Right renal pelvis (tissue), 4 donors: Measurements from ENCODE around the gene CACNA1B. TPM values are rescaled to one million over a fixed set of nuclear protein-coding genes. Genes with fewer than 3 reads are reported as not detected.
A peak's percentile ranks its signal among the peaks of the same experiment; 100 is the strongest.
"Not testable (repeated sequence)": the region's sequence is repeated elsewhere in the genome, so short reads cannot be mapped to it uniquely, and the experiment has no call there.

ENCODE experiments used
- DNase-seq, 4 donors: peaks; one replicate each; pipeline ENCODE4 v3.0.0-alpha.2; 2013; ENCODE audit warnings: low read depth in 4 of 4, low spot score in 3 of 4, missing footprints in 1 of 4
- polyA plus RNA-seq, 4 donors: library from polyadenylated mRNA; unstranded; fragments of 120-200 nt; gene quantifications; one replicate each; pipeline ENCODE4 v1.2.1, GENCODE V29; 2013; ENCODE audit not compliant: insufficient read length in 4 of 4

CACNA1B gene
- under 1 TPM; 0.12 to 0.39 (median 0.24) TPM for polyA plus RNA-seq

DNA sequence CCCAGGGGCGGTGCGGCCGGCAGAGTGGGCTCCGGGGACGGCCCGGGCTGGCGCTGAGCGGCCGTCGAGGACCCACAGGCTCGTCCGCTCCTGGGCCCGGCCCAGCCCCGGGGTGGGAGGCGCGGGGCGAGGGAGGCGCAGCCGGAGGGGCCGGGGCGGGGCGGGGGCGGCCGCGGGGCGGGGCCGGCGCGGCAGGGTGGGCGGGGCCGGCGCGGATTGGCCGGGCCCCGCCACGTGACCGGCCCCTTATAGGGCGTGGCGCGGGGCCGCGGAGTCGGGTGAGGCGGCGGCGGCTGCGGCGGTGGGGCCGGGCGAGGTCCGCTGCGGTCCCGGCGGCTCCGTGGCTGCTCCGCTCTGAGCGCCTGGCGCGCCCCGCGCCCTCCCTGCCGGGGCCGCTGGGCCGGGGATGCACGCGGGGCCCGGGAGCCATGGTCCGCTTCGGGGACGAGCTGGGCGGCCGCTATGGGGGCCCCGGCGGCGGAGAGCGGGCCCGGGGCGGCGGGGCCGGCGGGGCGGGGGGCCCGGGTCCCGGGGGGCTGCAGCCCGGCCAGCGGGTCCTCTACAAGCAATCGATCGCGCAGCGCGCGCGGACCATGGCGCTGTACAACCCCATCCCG is at the start of gene CACNA1B:
Gene CACNA1B (plus strand): TSS at position 277 of the 617 bp plus-strand sequence. CDS start 152 bp downstream, at position 429.
- not testable (repeated sequence) for DNase-seq

DNA sequence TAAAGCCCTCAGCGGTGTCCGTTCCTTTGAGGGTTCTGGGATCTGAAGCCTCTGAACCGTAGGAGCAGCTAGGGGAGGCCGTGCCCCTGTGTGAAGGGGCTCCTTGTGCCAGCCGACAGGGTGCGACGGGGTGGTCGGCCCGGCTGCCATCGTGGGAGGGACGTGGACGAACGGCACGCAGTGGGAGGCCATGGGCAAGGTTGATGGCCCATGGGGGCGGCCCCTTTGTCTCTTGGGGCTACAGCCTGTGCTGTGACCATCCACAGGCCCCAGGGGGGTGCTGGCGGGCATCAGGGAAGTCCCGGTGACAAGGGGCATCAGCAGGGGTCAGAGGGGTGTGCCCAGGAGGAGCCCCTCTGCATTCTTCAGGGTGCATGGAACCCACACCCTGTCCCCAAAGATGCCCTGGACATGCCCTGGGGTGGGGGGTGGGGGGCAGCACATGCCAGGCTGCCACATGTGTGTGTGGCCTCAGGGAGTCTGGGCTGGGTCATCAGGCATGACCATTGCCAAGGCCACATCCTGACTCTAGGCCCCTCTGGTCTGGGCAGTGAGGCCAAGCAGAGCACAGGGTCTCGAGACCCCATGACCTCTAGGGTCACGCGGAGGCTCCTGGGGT is 49.6 kb upstream of the CACNA1B start:
- DNase-seq: no peak

DNA sequence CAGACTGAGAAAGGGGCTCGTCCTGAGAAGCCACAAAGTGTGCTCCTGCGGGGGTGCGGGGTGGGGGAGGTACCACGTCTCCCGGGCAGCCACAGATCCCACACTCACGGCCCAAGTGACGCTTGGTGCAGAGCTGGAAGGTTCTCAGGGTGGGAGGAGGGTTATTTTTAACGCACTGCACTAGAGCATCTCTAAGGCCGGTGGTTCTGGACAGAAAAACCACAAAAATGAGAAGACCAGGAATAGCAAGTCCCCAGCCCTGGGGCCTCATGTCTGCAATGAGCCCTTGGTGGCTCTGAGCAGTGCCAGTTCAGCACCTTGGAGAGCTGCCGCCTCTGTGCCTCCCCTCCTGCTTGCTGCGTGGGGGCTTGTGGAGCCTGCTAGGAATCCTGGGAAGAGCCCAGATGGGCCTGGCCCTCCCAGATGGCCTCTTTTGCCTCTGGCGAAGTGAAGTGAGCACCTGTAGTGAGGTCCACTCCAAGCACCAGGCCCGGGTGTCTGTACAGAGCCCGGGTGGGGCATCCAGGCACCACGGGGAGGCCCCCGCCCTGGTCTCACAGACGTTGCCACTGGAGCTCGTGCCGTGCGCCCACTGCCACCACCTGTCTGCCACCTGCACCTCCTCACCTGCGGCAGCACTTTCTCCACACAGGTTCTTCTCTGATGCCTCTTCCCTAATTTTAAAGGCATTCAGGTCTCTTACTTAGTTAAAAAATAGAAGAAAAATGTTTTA is 48.9 kb upstream of the CACNA1B start:
- DNase-seq: peak; percentile 20 to 41 (median 28)

DNA sequence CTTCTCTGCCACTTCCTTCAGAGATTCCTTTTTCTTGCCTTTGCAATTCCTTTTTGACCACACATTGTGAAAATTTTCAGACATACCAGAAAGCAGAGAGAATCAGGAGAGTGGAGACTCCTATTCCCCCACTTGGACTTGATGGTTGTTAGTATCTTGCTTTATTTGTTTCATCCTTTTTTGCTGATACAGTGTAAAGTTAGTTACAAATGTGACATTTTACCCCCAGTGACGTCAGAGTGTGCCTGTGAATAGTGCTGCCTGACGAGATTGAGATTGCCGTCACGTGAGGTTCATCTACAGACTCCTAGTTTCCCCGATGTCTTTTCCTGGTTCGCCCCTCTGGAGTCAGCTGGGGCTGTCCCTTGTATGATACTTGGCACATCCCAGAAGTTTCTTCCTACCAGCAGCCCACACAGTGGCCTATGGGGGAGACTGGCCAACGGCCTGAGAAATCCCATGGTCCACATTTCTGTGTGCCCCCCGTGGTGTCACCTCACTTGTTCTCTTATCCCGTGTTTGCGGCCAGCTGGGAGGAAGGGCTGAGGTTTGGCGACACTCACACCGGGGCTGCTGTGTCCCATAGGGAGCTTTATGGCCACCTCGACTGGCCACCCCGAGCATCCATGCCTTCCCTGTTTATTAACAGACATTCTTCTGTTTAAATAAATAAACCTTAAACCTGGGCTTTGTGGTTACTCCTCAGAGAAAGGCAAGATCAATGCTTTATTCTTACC is 48.2 kb upstream of the CACNA1B start:
- DNase-seq: no peak

DNA sequence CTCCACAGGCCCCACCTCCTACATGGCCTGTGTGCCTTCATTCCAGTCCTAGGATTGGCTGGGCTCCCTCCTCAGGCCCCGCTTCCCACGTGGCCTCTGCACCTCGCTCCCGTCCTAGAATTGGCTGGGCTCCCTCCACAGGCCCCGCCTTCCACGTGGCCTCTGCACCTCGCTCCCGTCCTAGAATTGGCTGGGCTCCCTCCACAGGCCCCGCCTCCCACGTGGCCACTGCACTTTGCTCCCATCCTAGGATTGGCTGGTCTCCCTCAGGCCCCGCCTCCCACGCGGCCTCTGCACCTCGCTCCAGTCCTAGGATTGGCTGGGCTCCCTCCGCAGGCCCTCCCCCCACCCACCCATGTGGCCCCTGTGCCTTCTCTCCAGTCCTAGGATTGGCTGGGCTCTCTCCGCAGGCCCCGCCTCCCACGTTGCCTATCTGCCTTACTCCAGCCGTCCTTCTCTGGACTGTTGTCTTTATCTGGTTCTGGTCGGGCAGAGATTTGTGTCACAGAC is 45.3 kb upstream of the CACNA1B start:
- DNase-seq: no peak

DNA sequence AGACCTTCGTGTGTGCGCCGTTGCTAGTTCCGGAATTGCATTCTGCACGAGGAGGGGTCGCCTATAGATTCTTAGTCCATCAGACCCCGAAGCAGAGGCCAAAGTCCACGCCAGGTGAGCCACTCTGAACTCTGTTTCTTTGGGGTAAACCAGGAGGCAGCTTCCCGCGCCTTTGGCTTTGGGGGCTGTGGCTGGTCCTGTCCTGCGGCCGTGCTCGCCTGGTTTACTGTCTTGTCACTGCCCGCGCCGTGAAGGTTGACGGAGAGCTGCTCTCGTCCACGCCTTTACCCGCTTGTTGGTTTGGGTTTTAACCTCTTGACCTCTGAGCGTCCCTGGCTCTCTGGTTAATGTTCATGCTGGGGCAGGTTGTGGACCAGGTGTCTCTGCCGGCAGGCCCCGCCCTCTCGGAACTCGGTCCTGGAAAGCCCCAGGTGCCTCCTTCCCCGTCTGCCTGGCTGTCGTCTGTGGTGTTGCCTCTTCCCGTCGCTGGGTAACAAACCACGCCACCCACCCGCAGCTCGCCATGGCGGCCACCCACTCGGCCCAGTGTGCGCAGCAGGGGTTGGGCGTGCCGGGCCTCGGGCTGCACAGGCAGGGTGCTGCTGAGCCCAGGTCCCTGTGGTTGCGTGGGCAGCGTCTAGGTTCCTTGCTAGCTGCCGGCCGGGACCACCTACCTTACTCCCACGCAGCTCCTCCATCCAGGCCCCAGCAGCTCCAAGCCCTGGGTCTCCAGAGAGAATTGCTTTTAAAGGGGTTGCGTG is 44.6 kb upstream of the CACNA1B start:
- no peak for DNase-seq

DNA sequence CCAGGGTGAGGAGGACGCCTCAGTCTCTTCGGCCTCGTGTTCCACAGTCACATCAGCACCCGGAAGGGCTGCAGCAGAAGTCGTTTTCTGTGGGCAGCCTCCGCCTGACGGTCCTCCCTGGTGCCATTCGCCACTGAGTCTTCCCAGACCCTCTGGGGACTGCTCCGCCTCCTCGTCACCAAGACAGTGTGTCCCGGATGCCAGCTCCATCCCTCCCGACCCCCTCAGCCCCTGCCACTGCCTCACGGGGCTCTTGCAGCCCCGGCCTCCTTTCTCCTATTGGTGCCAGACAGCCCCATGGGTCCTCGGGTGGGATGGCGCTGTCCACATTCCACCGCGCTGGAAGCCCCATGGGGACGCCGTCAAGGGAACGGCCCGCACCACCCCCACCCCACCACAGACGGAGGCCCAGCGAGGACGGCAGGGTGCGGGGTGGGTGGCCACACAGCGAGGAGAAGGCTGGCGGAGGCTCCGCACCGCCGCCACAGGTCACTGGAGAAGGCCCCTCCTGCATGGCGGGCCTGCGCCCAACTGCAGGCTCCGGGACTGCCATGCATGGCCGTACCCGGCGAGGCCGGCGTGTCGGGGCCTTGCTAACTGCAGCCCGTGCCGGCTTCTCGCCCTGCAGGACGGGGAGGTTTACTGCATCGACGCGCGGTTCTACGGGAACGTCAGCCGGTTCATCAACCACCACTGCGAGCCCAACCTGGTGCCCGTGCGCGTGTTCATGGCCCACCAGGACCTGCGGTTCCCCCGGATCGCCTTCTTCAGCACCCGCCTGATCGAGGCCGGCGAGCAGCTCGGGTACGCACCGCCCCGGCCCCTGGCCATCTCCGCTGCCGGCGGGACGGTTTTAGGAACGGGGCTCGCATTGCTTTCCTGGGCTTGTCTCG is 43.6 kb upstream of the CACNA1B start:
- DNase-seq: no peak

DNA sequence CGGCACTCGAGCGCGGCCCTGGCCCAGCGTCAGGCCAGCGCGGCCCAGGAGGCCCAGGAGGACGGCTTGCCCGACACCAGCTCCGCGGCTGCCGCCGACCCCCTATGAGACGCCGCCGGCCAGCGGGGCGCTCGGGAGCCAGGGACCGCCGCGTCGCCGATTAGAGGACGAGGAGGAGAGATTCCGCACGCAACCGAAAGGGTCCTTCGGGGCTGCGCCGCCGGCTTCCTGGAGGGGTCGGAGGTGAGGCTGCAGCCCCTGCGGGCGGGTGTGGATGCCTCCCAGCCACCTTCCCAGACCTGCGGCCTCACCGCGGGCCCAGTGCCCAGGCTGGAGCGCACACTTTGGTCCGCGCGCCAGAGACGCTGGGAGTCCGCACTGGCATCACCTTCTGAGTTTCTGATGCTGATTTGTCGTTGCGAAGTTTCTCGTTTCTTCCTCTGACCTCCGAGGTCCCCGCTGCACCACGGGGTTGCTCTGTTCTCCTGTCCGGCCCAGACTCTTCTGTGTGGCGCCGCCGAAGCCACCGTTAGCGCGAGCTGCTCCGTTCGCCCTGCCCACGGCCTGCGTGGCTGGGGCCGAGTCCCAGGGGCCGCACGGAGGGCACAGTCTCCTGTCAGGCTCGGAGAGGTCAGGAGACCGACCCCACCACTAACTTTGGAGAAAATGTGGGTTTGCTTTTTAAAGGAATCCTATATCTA is 42.6 kb upstream of the CACNA1B start:
- DNase-seq: no peak

DNA sequence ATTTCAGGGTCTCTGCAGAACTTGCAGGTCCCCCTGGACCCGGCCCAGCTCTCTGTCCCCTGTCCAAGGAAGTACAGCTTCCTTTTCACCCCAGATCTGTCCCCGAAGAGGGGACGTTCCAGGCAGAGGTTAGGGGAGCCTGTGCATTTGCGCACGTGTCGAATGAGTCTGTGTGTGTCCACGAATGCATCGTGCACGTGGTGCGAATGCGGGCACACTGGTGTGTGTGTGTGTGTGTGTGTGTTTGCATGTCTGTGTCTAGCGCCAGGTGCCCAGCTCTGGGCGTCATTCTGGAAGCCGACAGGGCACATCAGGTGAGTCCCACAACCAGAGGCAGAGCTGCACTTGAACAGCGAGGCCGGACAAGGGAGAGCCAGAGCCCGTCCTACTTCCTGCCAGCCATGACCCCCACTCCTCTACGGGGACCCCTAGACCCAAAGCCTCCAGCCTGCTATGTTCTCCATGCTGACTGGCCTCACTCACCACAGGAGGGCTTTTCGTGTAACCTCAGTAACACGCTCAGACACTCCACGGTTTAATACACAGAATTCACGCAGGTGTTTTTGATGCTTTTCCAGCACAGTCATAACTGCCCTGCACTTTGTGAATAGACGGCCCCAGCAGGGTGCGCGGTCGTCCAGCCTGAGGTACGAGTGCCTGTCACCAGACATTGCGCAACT is 41.3 kb upstream of the CACNA1B start:
- DNase-seq: no peak

DNA sequence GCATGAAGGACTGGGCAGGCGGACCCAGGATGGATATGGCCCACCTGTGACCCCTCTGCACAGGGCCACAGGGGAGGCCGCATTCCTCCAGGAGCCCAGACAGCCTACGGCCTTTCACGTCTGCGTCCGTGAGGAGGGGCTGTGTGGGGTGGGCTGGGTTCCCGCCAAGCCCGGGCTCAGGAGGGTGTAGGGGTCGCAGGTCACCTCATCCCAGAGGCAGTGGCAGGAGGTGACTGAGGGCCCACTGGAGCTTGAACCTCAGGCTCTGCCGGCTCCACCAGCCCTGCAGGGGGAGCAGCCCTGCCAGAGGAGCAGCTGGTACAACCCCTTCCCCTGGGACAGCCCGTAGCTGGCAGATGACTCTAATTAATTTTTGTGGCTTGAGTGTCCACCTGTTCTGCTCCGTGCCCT is 40.7 kb upstream of the CACNA1B start:
- DNase-seq: no peak

DNA sequence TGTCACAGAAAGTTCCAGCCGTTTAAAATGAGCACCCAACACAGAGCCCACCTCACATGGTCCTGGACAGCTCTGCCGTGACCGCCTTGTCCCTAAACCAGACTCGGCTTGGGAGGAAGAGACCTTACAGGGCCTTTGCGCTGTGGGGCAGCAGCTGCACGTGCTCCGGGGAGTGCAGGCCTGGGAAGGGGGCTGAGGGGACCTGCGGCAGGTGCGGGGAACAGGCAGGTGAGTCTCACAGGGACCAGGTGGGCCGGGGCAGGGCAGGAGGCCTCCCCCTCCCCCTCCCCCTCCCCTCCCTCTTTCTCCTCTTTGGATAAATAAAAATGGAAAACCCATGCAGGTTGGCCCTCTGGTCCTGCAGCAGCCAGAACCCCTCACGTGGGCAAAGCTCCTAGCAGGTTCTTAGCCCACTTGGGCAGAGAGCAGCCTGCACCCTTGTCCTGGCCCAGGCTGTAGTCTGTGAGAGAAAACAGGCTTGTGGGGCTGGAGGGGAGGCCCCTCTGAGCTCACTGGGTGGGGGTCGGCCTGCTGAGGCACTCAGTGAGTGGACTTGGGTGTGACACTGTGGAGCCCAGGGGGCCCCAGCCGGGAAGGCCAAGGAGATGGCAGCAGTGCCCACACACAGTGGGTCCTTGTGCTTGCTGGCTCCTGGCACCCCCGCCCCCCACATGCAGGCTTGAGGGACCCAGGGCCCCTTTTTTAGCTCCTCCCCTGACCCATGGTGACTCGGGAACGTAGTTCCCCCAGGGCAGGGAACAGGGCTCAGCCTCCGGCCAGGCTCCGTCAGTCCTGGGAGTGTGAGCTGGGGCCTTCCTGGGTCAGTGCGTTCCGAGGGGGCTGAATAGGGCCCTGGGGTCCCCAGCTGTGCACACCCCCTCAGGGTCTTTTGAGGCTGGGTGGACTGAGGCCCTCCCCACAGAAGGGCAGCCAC is 40.0 kb upstream of the CACNA1B start:
- DNase-seq: no peak

DNA sequence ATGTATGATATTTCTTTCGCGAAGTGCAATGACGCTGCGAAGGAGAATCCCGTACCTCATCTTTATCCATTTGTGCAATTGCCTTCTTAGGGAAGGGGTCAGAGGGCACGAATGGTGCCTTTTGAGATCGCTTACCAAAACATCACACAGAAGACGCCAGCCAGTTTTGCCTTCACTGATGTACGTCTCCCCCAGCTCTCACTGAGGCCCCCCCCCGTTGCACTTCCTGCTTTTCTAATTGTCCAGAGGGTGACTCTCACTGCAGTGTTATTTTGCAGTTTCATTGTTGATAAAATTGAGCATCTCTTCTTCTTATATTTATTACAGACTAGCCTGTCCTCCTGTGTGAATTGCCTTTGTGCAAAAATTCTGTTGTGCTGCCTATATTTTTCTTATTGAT is 39.0 kb upstream of the CACNA1B start:
- no peak for DNase-seq

DNA sequence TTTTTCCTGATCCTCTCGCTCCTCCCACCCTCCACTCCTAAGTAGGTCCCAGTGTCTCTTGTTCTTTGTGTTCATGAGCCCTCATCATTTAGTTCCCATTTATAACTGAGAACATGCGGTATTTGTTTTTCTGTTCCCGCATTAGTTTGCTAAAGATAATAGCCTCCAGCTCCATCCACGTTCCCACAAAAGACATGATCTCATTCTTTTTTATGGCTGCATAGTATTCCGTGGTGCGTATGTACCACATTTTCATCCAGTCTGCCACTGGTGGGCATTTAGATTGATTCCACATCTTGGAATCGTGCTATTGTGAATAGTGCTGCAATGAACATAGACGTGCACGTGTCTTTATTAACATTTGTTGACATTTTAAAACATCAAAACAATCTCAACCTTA is 34.2 kb upstream of the CACNA1B start:
- DNase-seq: no peak

DNA sequence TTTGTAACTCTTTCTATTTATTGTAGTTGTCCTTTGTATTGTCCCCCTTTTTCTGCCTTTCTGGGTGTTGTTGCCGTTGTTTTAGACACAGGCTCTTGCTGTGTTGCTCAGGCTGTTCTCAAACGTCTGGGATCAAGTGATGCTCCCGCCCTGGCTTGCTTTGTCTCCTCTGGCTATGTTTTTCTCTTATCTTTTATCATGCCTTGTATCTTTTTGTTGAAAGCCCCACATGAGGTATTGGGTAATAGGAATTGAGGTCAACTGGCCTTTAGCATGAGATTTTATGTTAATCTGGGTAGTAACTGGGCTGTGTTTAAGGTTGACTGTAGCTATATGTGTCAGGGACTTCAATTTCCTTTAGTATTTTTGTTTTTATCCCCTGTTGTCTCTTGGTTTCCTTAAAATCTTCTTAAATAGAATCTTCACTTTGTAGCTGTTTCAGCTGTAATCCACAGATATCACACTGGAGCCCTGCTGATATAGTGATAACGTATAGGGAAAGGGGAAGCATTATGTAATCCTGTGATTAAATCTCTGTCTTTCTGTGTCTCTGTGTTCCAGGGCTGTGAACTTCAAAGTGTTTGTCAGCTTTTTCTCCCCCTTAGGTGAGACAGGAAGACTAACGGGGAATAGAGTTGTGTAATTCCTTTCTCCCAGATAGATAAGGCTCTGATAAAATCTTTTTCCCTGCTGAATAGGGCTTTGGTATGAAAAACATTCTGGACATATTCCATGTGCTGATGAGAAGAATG is 25.9 kb upstream of the CACNA1B start:
- no peak for DNase-seq

DNA sequence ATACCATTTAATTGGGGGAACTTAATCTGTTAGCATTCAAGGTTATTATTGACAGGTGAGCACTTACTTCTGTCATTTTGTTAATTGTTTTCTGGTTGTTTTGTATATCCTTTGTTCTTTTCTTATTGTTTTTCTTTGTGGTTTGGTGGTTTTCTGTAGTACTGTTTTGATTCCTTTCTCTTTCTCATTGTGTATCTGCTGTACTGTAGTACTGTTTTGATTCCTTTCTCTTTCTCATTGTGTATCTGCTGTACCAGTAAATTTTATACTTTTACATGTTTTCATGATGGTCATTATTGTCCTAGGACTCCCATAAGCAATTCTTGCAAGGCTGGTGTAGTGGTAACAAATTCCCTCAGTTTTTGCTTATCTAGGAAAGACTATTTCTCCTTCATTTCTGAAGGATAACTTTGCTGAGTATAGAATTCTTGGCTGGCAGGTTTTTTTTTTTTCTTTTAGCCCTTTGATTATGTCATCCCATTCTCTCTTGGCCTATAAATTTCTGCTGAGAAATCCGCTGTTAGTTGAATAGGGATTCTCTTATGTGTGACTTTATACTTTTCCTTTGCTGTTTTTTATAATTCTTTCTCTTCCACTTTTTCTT is 24.1 kb upstream of the CACNA1B start:
- DNase-seq: no peak

DNA sequence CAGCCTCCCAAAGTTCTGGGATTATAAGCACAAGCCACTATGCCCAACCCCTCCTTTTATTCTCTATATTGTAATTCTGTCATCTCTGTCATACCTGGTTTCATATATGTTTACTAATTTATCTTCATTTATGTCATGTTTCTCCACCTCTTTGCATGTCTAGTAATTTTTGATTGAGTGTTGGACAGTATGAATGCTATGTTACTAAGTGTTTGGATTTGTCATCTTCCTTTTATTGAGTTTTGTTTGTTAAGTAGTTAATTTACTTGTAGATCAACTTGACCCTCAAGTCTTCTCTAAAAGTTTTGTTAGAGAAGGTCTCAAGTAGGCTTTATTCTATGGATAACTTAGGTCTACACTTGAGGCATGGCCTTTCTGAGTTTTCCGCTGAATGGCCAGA is 17.2 kb upstream of the CACNA1B start:
- no peak for DNase-seq
